HG03103 (cell line): ENCODE measurements around the gene MIP.
"Not testable (repeated sequence)": the region's sequence is repeated elsewhere in the genome, so short reads cannot be mapped to it uniquely, and the experiment has no call there.

Experiments
- ATAC-seq: cut with Tn5 transposase; IDR thresholded peaks from one replicate; pipeline ENCODE4 v1.9.1; 2021; ENCODE audit warnings: low read depth; ENCODE audit not compliant: unreplicated experiment

Gene MIP

GRCh38 chr12:56468216-56469006 is 14.0 kb upstream of the MIP start, which contains the start of gene SPRYD4:
Gene SPRYD4, plus strand, starts transcription at chr12:56468578. Its CDS starts 14 bp downstream, at chr12:56468592.
- peak; percentile 87 for ATAC-seq

- ATAC-seq: no peak
Measured at GRCh38 chr12:56462565-56462964, 8.1 kb upstream of the MIP start.

- ATAC-seq: no peak
Measured at GRCh38 chr12:56461235-56462159, 7.0 kb upstream of the MIP start.

GRCh38 chr12:56457817-56458216 is 3.4 kb upstream of the MIP start:
- ATAC-seq: no peak

- ATAC-seq: no peak
Measured at GRCh38 chr12:56451147-56451546, 3.3 kb downstream of the MIP start.

GRCh38 chr12:56450241-56450640 is 4.2 kb downstream of the MIP start:
- ATAC-seq: no peak

GRCh38 chr12:56449622-56449984 is 4.9 kb downstream of the MIP start:
- ATAC-seq: no peak

GRCh38 chr12:56448860-56449621 is 5.4 kb downstream of the MIP start, which contains the start of gene TIMELESS:
Gene TIMELESS, minus strand, starts transcription at chr12:56449426. Its CDS starts 15,256 bp downstream, at chr12:56434170.
- ATAC-seq: peak; percentile 93

GRCh38 chr12:56443208-56443607 is 11.2 kb downstream of the MIP start:
- ATAC-seq: not testable (repeated sequence)

- ATAC-seq: no peak
Measured at GRCh38 chr12:56437430-56438176, 16.9 kb downstream of the MIP start.

- no peak for ATAC-seq
Measured at GRCh38 chr12:56434828-56435227, 19.6 kb downstream of the MIP start.

- no peak for ATAC-seq
Measured at GRCh38 chr12:56431850-56432249, 22.6 kb downstream of the MIP start.

- ATAC-seq: no peak
Measured at GRCh38 chr12:56431288-56431687, 23.2 kb downstream of the MIP start.

- no peak for ATAC-seq
Measured at GRCh38 chr12:56425940-56426438, 28.5 kb downstream of the MIP start.

- no peak for ATAC-seq
Measured at GRCh38 chr12:56425193-56425592, 29.3 kb downstream of the MIP start.

- no peak for ATAC-seq
Measured at GRCh38 chr12:56420411-56420810, 34.0 kb downstream of the MIP start.

- ATAC-seq: no peak
Measured at GRCh38 chr12:56417739-56418138, 36.7 kb downstream of the MIP start.

GRCh38 chr12:56414401-56414800 is 40.1 kb downstream of the MIP start:
- no peak for ATAC-seq

GRCh38 chr12:56413392-56413791 is 41.1 kb downstream of the MIP start:
- ATAC-seq: no peak
